Right ventricle myocardium inferior (tissue), 1 donor: ENCODE data around the gene POMZP3. TPM values are rescaled to one million over a fixed set of nuclear protein-coding genes. Genes with fewer than 3 reads are reported as not detected.
"Not testable (repeated sequence)": the region's sequence is repeated elsewhere in the genome, so short reads cannot be mapped to it uniquely, and the experiment has no call there.

Source experiments
- ATAC-seq: fragments of 200-7000 bp; cut with Tn5 transposase; one replicate; pipeline ENCODE4 v1.9.1; 2020; ENCODE audit warnings: mild to moderate bottlenecking, moderate library complexity
- DNase-seq: peaks from one replicate; pipeline ENCODE4 v3.0.0; 2021; ENCODE audit errors: missing footprints
- intact Hi-C: fragments of 100-400 bp; cut with DNase I; formaldehyde crosslinking; loops from one replicate; pipeline ENCODE4 v1.11.0; 2022
- total RNA-seq: library from RNA; stranded (reverse); fragmentation: NEBNext Ultra II Directional; extraction: Animal tissue kit (Norgen Biotek cat#: 25700); gene quantifications from one replicate; pipeline ENCODE4 v1.2.1, GENCODE V29; 2021
- donor health status: DM: no; HTN: yes; CAD: no; lungs with severe emphysema.

The POMZP3 gene
- total RNA-seq, 1 donor from 2014 or later = 7.5 TPM

DNA sequence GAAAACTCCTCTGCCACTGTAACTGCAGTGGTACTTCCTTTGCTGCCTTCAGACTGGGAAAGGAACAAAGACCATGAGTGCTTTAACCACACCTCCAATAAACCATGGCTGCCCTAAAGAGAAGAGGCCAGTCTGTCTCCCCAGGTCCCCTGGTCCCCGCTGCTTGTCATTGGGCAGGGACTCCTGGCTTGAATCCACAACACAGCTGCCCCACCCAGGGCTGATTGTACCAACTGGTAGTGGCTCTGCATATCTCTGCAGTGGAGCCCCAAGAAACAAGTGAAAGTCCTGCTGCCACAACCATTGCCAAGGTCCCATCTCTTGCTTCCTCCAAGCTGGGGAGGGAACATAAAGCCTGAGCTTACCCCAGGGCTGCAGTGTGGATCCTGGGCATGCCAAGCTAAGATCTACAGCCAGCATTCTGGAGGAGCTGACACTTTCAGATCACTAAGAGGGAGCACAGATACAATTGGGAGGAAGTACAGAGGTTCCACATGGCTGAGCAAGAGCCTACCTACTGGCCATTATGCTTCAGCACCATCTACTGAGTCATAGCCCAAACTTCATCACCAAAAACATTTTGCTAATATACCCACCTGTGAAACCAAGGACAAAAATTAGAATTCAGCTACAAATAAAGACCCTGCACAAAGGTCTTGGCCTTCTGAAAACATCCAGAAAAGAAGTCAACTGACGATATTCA is 35.3 kb downstream of the POMZP3 start:
- DNase-seq, ATAC-seq, intact Hi-C loops: not testable (repeated sequence)

DNA sequence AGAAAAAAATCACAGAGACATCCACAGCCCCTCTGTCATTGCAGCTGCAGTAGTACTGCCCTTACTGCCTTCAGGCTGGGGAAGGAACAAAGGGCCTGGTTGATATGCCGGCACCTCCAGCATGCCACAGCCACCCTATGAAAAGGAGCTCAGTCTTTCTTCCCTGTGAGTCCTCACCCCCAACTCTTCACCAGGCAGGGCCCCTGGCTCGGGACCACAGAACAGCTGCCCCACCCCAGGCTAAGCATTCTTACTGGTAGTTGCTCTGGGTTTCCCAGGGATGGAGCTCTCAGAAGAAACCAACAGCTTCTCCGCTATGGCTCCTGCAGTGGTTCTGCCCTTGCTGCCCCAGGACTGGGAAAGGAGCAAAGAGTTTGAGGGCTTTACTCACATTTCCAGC is 36.0 kb downstream of the POMZP3 start:
- intact Hi-C loops, DNase-seq, ATAC-seq: not testable (repeated sequence)

DNA sequence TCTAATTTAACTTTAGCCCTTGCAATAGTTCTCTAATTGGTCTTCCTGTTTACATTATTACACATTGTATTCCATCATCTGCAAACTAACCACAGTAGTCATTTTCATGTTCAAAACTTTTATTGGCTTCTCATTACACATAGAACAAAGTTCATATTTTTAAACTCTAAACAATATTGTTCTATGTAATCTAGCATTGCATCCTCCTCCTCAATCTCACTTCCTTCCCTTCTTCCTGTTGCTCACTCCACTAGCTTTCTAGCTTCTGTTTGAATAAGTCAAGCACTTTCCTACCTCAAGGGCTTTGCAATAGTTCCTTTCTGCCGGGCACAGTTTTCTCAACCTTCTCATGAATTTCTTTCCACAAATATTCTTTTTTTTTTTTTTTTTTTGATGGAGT is 38.5 kb downstream of the POMZP3 start:
- intact Hi-C loops, DNase-seq, ATAC-seq: not testable (repeated sequence)

- intact Hi-C loops, DNase-seq, ATAC-seq: not testable (repeated sequence)
These were observed 40.3 kb downstream of the POMZP3 start for GRCh38 chr7:76586585-76587315.

DNA sequence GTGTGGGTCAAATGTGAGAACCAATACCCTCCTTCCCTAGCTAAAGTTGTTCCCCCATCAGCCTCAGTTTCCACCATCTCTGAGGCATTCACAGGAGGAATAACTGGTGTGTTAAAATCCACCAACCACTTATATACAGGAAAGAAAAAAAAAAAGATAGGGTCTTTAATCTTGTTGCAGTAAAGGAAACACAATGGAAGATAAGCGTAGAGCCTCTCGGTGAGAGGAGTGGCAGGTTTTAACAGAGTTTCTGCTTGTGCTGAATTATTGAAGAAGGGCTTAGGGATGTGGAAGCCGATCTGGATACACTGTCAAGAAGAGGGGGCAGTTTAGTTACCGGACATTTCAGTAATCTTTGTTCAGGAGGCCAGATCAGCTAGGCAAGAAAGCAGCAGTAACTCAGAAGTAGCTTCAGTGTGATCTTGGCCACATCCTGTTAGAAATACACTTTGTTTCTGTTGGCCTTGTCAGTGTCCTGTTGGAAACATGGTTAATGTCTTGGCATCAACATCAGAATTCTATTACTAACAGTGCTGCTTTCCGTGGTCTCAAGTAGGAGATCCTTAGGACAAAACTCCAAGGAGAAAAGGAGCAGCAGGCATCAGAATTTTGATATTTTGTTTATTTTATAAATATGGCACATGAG is 43.3 kb downstream of the POMZP3 start:
- peak; percentile 69 for ATAC-seq
- DNase-seq, intact Hi-C loops: not testable (repeated sequence)

- ATAC-seq (peak; percentile 100), DNase-seq (peak; percentile 81)
- intact Hi-C loops = not testable (repeated sequence)
These were observed 44.0 kb downstream of the POMZP3 start for GRCh38 chr7:76582848-76583631.

- DNase-seq, intact Hi-C loops, ATAC-seq: not testable (repeated sequence)
These were observed 51.0 kb downstream of the POMZP3 start for GRCh38 chr7:76575919-76576655.

GRCh38 chr7:76575431-76575830 is 51.6 kb downstream of the POMZP3 start:
- intact Hi-C loops, ATAC-seq, DNase-seq: not testable (repeated sequence)

- DNase-seq, intact Hi-C loops, ATAC-seq: not testable (repeated sequence)
These were observed 54.8 kb downstream of the POMZP3 start for GRCh38 chr7:76572296-76572695.

DNA sequence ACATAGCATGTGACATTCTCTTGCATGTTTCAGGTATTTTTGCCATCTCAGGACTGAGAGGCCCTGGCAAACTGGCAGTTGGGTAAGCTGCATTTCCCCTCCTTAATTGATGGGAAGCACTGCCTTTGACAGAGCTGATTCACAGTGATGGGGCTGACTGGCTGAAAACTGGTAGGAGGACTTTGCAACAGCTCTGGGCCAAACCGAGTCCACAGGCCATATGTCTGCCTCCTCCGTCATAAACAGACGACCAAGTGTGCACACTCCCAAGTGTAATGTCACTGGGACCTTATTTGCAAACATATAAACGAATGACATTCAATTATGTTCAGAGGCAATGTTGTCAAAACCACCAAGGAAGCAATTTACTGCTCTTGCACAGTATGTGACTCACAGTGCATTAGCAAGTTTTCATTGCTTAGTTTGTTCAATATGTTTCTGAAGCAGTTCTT is 56.7 kb downstream of the POMZP3 start:
- DNase-seq, intact Hi-C loops, ATAC-seq: not testable (repeated sequence)

DNA sequence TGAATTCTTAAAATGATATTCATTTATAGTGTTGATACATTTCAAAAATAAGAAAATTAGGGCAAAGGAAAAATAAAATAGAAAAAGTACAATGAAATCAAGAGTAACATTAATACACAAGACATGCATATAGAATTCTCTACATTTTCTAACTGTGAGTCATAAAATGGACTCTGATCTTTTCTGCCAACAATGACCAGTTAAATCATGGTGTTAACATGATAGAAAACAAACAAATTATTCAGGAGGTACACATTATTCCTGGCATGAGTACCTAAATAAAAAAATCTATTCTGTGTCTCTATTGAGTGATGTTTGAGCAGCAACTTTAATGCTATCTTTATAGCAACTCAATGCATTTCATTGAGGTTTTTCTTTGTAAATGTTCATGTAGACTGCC is 58.3 kb downstream of the POMZP3 start:
- not testable (repeated sequence) for ATAC-seq

GRCh38 chr7:76567753-76568152 is 59.3 kb downstream of the POMZP3 start:
- intact Hi-C loops, DNase-seq, ATAC-seq: not testable (repeated sequence)

More for the DNA sequence above, 58.3 kb downstream of the POMZP3 start:
- DNase-seq, intact Hi-C loops: not testable (repeated sequence)

DNA sequence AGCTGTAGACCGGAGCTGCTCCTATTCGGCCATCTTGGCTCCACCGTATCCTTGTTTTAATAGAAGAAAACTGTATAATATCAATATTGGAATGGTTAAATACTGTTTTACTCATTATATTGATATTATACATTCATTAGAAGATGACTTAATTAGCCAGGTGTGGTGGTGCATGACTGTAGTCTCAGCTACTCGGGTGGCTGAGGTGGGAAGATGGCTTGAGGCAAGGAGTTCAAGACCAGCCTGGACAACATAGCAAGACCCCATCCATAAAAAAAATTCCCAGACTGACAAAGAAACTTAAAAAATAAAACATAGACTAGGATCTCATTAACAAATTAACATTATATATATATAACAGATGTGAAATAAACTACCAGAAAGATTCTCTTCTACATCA is 59.8 kb downstream of the POMZP3 start:
- intact Hi-C loops, DNase-seq, ATAC-seq: not testable (repeated sequence)

DNA sequence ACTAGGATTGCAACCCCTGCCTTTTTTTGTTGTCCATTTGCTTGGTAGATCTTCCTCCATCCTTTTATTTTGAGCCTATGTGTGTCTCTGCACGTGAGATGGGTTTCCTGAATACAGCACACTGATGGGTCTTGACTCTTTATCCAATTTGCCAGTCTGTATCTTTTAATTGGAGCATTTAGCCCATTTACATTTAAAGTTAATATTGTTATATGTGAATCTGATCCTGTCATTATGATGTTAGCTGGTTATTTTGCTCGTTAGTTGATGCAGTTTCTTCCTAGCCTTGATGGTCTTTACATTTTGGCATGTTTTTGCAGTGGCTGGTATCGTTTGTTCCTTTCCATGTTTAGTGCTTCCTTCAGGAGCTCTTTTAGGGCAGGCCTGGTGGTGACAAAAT is 62.1 kb downstream of the POMZP3 start:
- intact Hi-C loops, DNase-seq, ATAC-seq: not testable (repeated sequence)

DNA sequence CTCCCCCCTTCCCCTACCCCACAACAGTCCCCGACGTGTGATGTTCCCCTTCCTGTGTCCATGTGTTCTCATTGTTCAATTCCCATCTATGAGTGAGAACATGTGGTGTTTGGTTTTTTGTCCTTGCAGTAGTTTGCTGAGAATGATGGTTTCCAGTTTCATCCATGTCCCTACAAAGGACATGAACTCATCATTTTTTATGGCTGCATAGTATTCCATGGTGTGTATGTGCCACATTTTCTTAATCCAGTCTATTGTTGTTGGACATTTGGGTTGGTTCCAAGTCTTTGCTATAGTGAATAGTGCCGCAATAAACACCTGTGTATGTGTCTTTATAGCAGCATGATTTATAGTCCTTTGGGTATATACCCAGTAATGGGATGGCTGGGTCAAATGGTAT is 65.7 kb downstream of the POMZP3 start:
- DNase-seq, ATAC-seq, intact Hi-C loops: not testable (repeated sequence)

GRCh38 chr7:76560157-76560556 is 66.9 kb downstream of the POMZP3 start:
- ATAC-seq, DNase-seq, intact Hi-C loops: not testable (repeated sequence)
